Measurements from ENCODE around the gene MYO1B.
"Not testable (repeated sequence)": the region's sequence is repeated elsewhere in the genome, so short reads cannot be mapped to it uniquely, and the experiment has no call there.

The MYO1B gene

GRCh38 chr2:191415858-191416257 is 170.7 kb downstream of the MYO1B start:
- no peak for DNase-seq

GRCh38 chr2:191417746-191418145 is 172.5 kb downstream of the MYO1B start:
- DNase-seq = no peak

- DNase-seq = no peak
Measured at GRCh38 chr2:191421950-191422349, 176.7 kb downstream of the MYO1B start.

GRCh38 chr2:191427031-191427430 is 181.8 kb downstream of the MYO1B start:
- no peak for DNase-seq

GRCh38 chr2:191428141-191428540 is 182.9 kb downstream of the MYO1B start:
- DNase-seq = no peak

- no peak for DNase-seq
Measured at GRCh38 chr2:191430476-191430875, 185.3 kb downstream of the MYO1B start.

GRCh38 chr2:191432121-191432520 is 186.9 kb downstream of the MYO1B start:
- no peak for DNase-seq

GRCh38 chr2:191434072-191434471 is 188.9 kb downstream of the MYO1B start:
- DNase-seq = no peak

- no peak for DNase-seq
Measured at GRCh38 chr2:191435141-191435540, 189.9 kb downstream of the MYO1B start.

GRCh38 chr2:191436368-191437055 is 191.3 kb downstream of the MYO1B start:
- no peak for DNase-seq

- DNase-seq = no peak
Measured at GRCh38 chr2:191439481-191439880, 194.3 kb downstream of the MYO1B start.

GRCh38 chr2:191441496-191442214 is 196.5 kb downstream of the MYO1B start:
- peak; percentile 75 for DNase-seq

- DNase-seq = no peak
Measured at GRCh38 chr2:191443446-191443845, 198.2 kb downstream of the MYO1B start.

- DNase-seq = no peak
Measured at GRCh38 chr2:191446910-191447309, 201.7 kb downstream of the MYO1B start.

- no peak for DNase-seq
Measured at GRCh38 chr2:191451116-191451515, 205.9 kb downstream of the MYO1B start.

- no peak for DNase-seq
Measured at GRCh38 chr2:191452065-191452464, 206.9 kb downstream of the MYO1B start.

GRCh38 chr2:191453761-191454160 is 208.6 kb downstream of the MYO1B start:
- no peak for DNase-seq

- not testable (repeated sequence) for DNase-seq
Measured at GRCh38 chr2:191456506-191456905, 211.3 kb downstream of the MYO1B start.

- no peak for DNase-seq
Measured at GRCh38 chr2:191459158-191459557, 214.0 kb downstream of the MYO1B start.

GRCh38 chr2:191462370-191462769 is 217.2 kb downstream of the MYO1B start:
- no peak for DNase-seq

- no peak for DNase-seq
Measured at GRCh38 chr2:191463790-191464189, 218.6 kb downstream of the MYO1B start.

GRCh38 chr2:191465766-191466420 is 220.7 kb downstream of the MYO1B start:
- peak; percentile 51 for DNase-seq

GRCh38 chr2:191467113-191467512 is 221.9 kb downstream of the MYO1B start:
- DNase-seq = no peak

- no peak for DNase-seq
Measured at GRCh38 chr2:191470306-191470705, 225.1 kb downstream of the MYO1B start.
